ENCODE results near the gene CBLN3. TPM values are rescaled to one million over a fixed set of nuclear protein-coding genes. Genes with fewer than 3 reads are reported as not detected.
A peak's percentile ranks its signal among the peaks of the same experiment; 100 is the strongest.

CBLN3 gene
- total RNA-seq, 2 donors from 2014 or later = 0.33 to 4.9 TPM

- H3K4me1 ChIP-seq = peaks cover 43% of the 10 kb centered on the region
- H3K27ac ChIP-seq = peak overlapping the region in 1 of 4 donors; percentile 25
- intact Hi-C loops (cut with DNase I) = loop anchor here (10.0 kb wide), 1 partner anchor 105 kb away; the partner anchor contains the start of genes ADCY4 and RIPK3
- ATAC-seq (no peak), DNase-seq (no peak)
- no peaks in the 10 kb centered on the region for H3K27me3 ChIP-seq
- H3K36me3 ChIP-seq (replicated peaks in 1 of 2; ENCODE audit: insufficient read depth in 1 of 2, low read depth in 2 of 2) = peaks cover 0 to 4% of the 10 kb centered on the region in 2 donors
- WGBS, 2 donors = 52 to 62% methylated on average over 4 to 15 of the region's 15 CpGs
- H3K9me3 ChIP-seq = no peaks in the 10 kb centered on the region
- no peak overlapping the region for H3K4me3 ChIP-seq
- TF ChIP-seq POLR2A (IDR thresholded peaks at IDR 0.05) = no peak
- TF ChIP-seq CTCF (IDR thresholded peaks at IDR 0.05) = no peak
These were observed 10.6 kb upstream of the CBLN3 start for GRCh38 chr14:24439830-24440605.

DNA sequence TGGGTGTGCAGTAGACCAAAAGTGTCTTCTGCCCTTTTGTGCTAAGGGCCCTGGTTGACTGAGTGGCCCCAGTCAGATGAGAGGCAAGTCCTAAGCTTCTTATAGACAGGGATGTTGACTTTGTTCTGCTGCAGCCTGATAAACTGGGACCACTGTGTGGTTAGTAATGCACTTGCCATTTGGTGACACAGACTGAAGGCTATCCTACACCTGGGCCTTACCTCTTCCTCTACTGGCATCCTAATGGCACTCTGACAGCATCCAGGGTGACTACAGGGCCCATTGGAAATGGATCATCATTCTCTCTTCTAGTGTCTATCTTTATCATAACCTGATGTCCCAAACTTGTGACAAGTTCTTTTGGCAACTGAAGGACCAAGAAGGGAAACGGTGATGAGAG is 9.8 kb upstream of the CBLN3 start:
- Histone ChIP-seq H3K36me3 (replicated peaks in 1 of 2; ENCODE audit: insufficient read depth in 1 of 2, low read depth in 2 of 2) (peaks cover 0 to 3% of the 10 kb centered on the region in 2 donors), H3K9me3 (no peaks in the 10 kb centered on the region), H3K4me1 (peaks cover 43% of the 10 kb centered on the region), H3K27ac (no peak overlapping the region), H3K27me3 (no peaks in the 10 kb centered on the region), H3K4me3 (no peak overlapping the region)
- intact Hi-C loops (cut with DNase I) = loop anchor here (10.0 kb wide), 1 partner anchor 104 kb away; the partner anchor contains the start of genes ADCY4 and RIPK3
- TF ChIP-seq POLR2A (IDR thresholded peaks at IDR 0.05) = no peak
- no peak for TF ChIP-seq CTCF (IDR thresholded peaks at IDR 0.05)
- no peak for ATAC-seq
- no peak for DNase-seq
- WGBS, 2 donors = 41 to 62% methylated on average over 1 of the region's 1 CpG

DNA sequence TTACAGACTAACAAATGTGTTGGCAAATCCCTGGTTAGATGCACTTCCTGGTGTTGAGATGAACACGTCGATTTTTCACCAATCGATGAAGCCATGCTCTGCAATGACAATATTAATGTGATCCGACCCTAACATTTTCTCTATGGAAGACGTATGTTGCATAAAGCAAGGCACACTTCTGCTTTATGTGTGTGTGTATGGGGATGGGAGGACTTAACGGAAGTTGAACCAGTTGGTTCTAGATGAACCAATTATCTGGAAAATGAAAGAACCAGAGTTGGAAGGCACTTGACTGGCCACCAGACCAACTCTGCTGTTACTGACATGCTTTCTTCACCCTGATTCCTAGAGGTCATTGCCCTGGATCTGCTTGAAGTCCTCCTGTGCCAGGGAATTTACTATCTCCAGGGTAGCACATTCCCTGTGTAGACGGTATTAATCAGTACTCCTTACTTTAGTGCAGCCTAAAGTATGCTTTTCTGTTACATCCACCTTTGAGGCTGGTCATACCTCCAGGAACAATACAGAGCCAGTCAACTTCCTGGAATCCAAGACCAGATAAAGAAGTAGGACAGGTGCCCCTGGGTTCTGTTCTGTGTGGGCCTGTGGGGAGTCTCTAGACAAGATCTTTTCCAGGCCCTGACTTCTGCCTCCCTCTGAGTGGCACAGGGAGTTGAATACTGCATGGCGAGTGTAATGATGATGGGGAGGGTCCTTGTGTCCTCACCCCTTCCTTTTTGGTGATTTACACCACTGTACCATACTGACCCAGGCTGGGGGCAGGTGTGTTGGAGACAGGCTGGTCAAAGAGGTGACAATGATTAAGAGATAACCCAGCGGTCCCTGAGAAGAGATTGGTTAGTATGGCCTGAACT is 9.0 kb upstream of the CBLN3 start:
- peaks cover 0 to 8% of the 10 kb centered on the region in 2 donors for H3K36me3 ChIP-seq (replicated peaks in 1 of 2; ENCODE audit: insufficient read depth in 1 of 2, low read depth in 2 of 2)
- H3K27ac ChIP-seq = no peak overlapping the region
- no peak for TF ChIP-seq POLR2A (IDR thresholded peaks at IDR 0.05)
- no peak for TF ChIP-seq CTCF (IDR thresholded peaks at IDR 0.05)
- DNase-seq (no peak), ATAC-seq (no peak)
- H3K27me3 ChIP-seq = no peaks in the 10 kb centered on the region
- no peaks in the 10 kb centered on the region for H3K9me3 ChIP-seq
- WGBS, 2 donors = 49 to 56% methylated on average over 9 of the region's 9 CpGs
- intact Hi-C loops (cut with DNase I) = loop anchor here (10.0 kb wide), 1 partner anchor 104 kb away; the partner anchor contains the start of genes ADCY4 and RIPK3
- peaks cover 41% of the 10 kb centered on the region for H3K4me1 ChIP-seq
- H3K4me3 ChIP-seq = no peak overlapping the region

DNA sequence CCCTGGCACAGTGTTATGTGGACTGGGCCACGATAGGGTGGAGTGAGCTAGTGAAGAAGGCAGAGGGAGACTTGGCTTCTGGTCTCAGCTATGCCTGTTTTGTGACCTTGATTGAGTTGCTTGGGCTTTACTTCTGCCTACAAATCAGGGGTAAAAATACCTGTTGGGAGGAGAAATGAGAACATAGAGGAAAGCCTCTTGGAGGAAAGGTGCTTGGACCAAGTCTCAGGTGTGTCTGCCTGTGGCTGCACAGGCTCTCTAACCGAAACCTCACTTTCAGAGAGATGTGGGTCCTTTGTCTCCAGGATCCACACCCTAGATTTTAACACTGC is 8.2 kb upstream of the CBLN3 start:
- Histone ChIP-seq H3K4me3 (no peak overlapping the region), H3K27ac (peak overlapping the region in 2 of 4 donors; percentile 25 to 58), H3K9me3 (no peaks in the 10 kb centered on the region), H3K27me3 (no peaks in the 10 kb centered on the region), H3K4me1 (peaks cover 38% of the 10 kb centered on the region), H3K36me3 (replicated peaks in 1 of 2; ENCODE audit: insufficient read depth in 1 of 2, low read depth in 2 of 2) (peaks cover 6 to 13% of the 10 kb centered on the region in 2 donors)
- TF ChIP-seq CTCF (IDR thresholded peaks at IDR 0.05) (no peak), POLR2A (IDR thresholded peaks at IDR 0.05) (no peak)
- DNase-seq (no peak), ATAC-seq (no peak)
- WGBS, 2 donors = 52 to 83% methylated on average over 2 of the region's 2 CpGs
- intact Hi-C loops (cut with DNase I) = loop anchor here (10.0 kb wide), 1 partner anchor 103 kb away; the partner anchor contains the start of genes ADCY4 and RIPK3
